SK-N-SH (cell line): ENCODE data around the gene RAET1E. TPM values are rescaled to one million over a fixed set of nuclear protein-coding genes. Genes with fewer than 3 reads are reported as not detected.
A peak's percentile ranks its signal among the peaks of the same experiment; 100 is the strongest.
"Not testable (repeated sequence)": the region's sequence is repeated elsewhere in the genome, so short reads cannot be mapped to it uniquely, and the experiment has no call there.

ENCODE experiments used
- CTCF ChIA-PET: fragments of 300-600, 350-600 bp; formaldehyde crosslinking; extraction: SDS; loops from one replicate; lab custom pipeline; 2021; lab: Yijun Ruan, JAX
- POLR2A ChIA-PET: fragments of 350-600 bp; sonication (Branson Sonifier 250); formaldehyde crosslinking; extraction: SDS; loops from one replicate; lab custom pipeline; 2020; ENCODE audit warnings: antibody characterized with exemption, inconsistent platforms; lab: Yijun Ruan, JAX
- DNase-seq: peaks from one replicate; pipeline ENCODE4 v3.0.0; 2012
- H2AFZ ChIP-seq: fragments of 200-600 bp; sonication (generic); 2 replicates; pipeline ENCODE4 v1.8.1; 2016; ENCODE audit warnings: antibody characterized with exemption, mild to moderate bottlenecking, low read depth
- H3F3A ChIP-seq: fragments of 200-600 bp; sonication (generic); replicated peaks from 2 replicates; pipeline ENCODE3; 2016; ENCODE audit warnings: antibody characterized with exemption, mild to moderate bottlenecking; ENCODE audit not compliant: insufficient read depth
- H3K27ac ChIP-seq, 2 experiments: fragments of 200-500 bp in 1 of 2; fragments of 200-600 bp in 1 of 2; sonication (Bioruptor generic) in 1 of 2; sonication (generic), shearing (Covaris generic) in 1 of 2; 2 replicates each; pipeline versions ENCODE4 v1.5.1 to v1.6.1; 2014 to 2016; ENCODE audit warnings: low read depth in 2 of 2, inconsistent platforms in 1 of 2, low read length in 1 of 2, mild to moderate bottlenecking in 1 of 2, mixed read lengths in 1 of 2
- H3K27me3 ChIP-seq: fragments of 200-600 bp; sonication (generic), shearing (Covaris generic); 2 replicates; pipeline ENCODE4 v1.6.1; 2016; ENCODE audit warnings: mixed run types; ENCODE audit not compliant: insufficient read depth
- H3K36me3 ChIP-seq, 2 experiments: fragments of 200-500 bp in 1 of 2; fragments of 200-600 bp in 1 of 2; sonication (Bioruptor generic) in 1 of 2; sonication (generic) in 1 of 2; replicated peaks in 1 of 2; 2 replicates each; pipeline versions ENCODE3 to v1.5.1; 2014 to 2016; ENCODE audit warnings: low read length in 1 of 2, mild to moderate bottlenecking in 1 of 2; ENCODE audit not compliant: insufficient read depth in 2 of 2, control insufficient read depth in 1 of 2
- H3K4me1 ChIP-seq, 2 experiments: fragments of 200-500 bp in 1 of 2; fragments of 200-600 bp in 1 of 2; sonication (Bioruptor generic) in 1 of 2; sonication (generic), shearing (Covaris generic) in 1 of 2; 2 replicates each; pipeline versions ENCODE4 v1.5.1 to v1.6.1; 2014 to 2016; ENCODE audit warnings: low read depth in 1 of 2, low read length in 1 of 2, mixed run types in 1 of 2; ENCODE audit not compliant: insufficient read depth in 2 of 2, control insufficient read depth in 1 of 2
- H3K4me2 ChIP-seq: fragments of 200-600 bp; sonication (generic), shearing (Covaris generic); 2 replicates; pipeline ENCODE4 v1.6.1; 2017; ENCODE audit warnings: mixed run types
- H3K4me3 ChIP-seq, 2 experiments: fragments of 200-500 bp in 1 of 2; fragments of 200-600 bp in 1 of 2; sonication (Bioruptor generic) in 1 of 2; sonication (generic), shearing (Covaris generic) in 1 of 2; 2 replicates each; pipeline versions ENCODE4 v1.5.1 to v1.8.1; 2014 to 2016; ENCODE audit warnings: low read depth in 2 of 2, inconsistent platforms in 1 of 2, low read length in 1 of 2, mild to moderate bottlenecking in 1 of 2, mixed read lengths in 1 of 2, moderate library complexity in 1 of 2
- H3K79me2 ChIP-seq: fragments of 200-600 bp; sonication (generic); 2 replicates; pipeline ENCODE4 v1.8.1; 2017; ENCODE audit warnings: mild to moderate bottlenecking; ENCODE audit not compliant: insufficient read depth
- H3K9ac ChIP-seq: fragments of 200-600 bp; sonication (generic); 2 replicates; pipeline ENCODE4 v1.6.1; 2017; ENCODE audit warnings: mixed run types
- H3K9me2 ChIP-seq: fragments of 200-600 bp; sonication (generic); 2 replicates; pipeline ENCODE4 v1.6.1; 2017; ENCODE audit warnings: mixed run types
- H3K9me3 ChIP-seq: fragments of 200-600 bp; sonication (generic); 2 replicates; pipeline ENCODE4 v1.6.1; 2017; ENCODE audit warnings: mixed run types, mild to moderate bottlenecking, moderate library complexity
- H4K20me1 ChIP-seq: fragments of 200-600 bp; sonication (generic); 2 replicates; pipeline ENCODE4 v1.6.1; 2017; ENCODE audit warnings: mild to moderate bottlenecking, mixed run types; ENCODE audit not compliant: insufficient read depth
- ELF1 ChIP-seq: IDR thresholded peaks from 2 replicates; pipeline ENCODE4 v1.4.0; 2012
- FOSL2 ChIP-seq: IDR thresholded peaks from 2 replicates; pipeline ENCODE4 v1.4.0; 2012; ENCODE audit warnings: low read depth, mild to moderate bottlenecking, moderate library complexity, borderline replicate concordance
- FOXJ3 ChIP-seq: sonication (generic); formaldehyde crosslinking; IDR thresholded peaks from 2 replicates; pipeline ENCODE4 v1.5.1; 2020; ENCODE audit warnings: mild to moderate bottlenecking, missing genetic modification reagents
- GABPA ChIP-seq: IDR thresholded peaks from 2 replicates; pipeline ENCODE4 v1.4.0; 2012; ENCODE audit warnings: low read depth, mild to moderate bottlenecking
- GATA2 ChIP-seq: sonication (generic); formaldehyde crosslinking; IDR thresholded peaks from 2 replicates; pipeline ENCODE4 v1.5.0; 2020; ENCODE audit warnings: mild to moderate bottlenecking, missing genetic modification reagents
- MAX ChIP-seq: IDR thresholded peaks from 2 replicates; pipeline ENCODE4 v1.4.0; 2012; ENCODE audit warnings: low read depth
- MEF2A ChIP-seq: IDR thresholded peaks from 2 replicates; pipeline ENCODE4 v1.4.0; 2012; ENCODE audit warnings: low read depth, borderline replicate concordance
- NRF1 ChIP-seq: IDR thresholded peaks from 2 replicates; pipeline ENCODE4 v1.6.1; 2012; ENCODE audit warnings: low read depth, mild to moderate bottlenecking, low read length
- RAD21 ChIP-seq: IDR thresholded peaks from 2 replicates; pipeline ENCODE4 v1.6.1; 2012; ENCODE audit warnings: mild to moderate bottlenecking, low read length
- SMC3 ChIP-seq: IDR thresholded peaks from 2 replicates; pipeline ENCODE4 v1.6.1; 2012; ENCODE audit warnings: low read depth, low read length, improper control_type of control experiment
- TAF1 ChIP-seq: IDR thresholded peaks from 2 replicates; pipeline ENCODE4 v1.6.1; 2012; ENCODE audit warnings: low read depth, mild to moderate bottlenecking, low read length, moderate library complexity, borderline replicate concordance
- TCF12 ChIP-seq: IDR thresholded peaks from 2 replicates; pipeline ENCODE4 v1.4.0; 2012
- TEAD4 ChIP-seq: IDR thresholded peaks from 2 replicates; pipeline ENCODE4 v1.4.0; 2012; ENCODE audit warnings: mild to moderate bottlenecking, borderline replicate concordance; ENCODE audit not compliant: insufficient read depth
- USF2 ChIP-seq: fragments of 150-350 bp; IDR thresholded peaks from 2 replicates; pipeline ENCODE4 v1.6.1; 2017; ENCODE audit warnings: antibody characterized with exemption, low read length, low read depth, borderline replicate concordance
- YY1 ChIP-seq: IDR thresholded peaks from 2 replicates; pipeline ENCODE4 v1.4.0; 2012; ENCODE audit warnings: low read depth, mild to moderate bottlenecking
- WGBS: methylation state at CpG from one replicate; pipeline ENCODE4 v1.1.6; 2017; ENCODE audit warnings: low lambda C conversion rate; 5-methylcytosine and 5-hydroxymethylcytosine counted together
- polyA plus RNA-seq, 3 experiments: library from polyadenylated mRNA; depleted of rRNA; stranded (reverse); fragments of >200 nt; gene quantifications; 2 replicates each; pipeline ENCODE4 v1.2.3, GENCODE V29; 2012

The RAET1E gene
- polyA plus RNA-seq, 1 of the 3 experiments (the other 2 are of a cell fraction): 0.15 TPM

DNA sequence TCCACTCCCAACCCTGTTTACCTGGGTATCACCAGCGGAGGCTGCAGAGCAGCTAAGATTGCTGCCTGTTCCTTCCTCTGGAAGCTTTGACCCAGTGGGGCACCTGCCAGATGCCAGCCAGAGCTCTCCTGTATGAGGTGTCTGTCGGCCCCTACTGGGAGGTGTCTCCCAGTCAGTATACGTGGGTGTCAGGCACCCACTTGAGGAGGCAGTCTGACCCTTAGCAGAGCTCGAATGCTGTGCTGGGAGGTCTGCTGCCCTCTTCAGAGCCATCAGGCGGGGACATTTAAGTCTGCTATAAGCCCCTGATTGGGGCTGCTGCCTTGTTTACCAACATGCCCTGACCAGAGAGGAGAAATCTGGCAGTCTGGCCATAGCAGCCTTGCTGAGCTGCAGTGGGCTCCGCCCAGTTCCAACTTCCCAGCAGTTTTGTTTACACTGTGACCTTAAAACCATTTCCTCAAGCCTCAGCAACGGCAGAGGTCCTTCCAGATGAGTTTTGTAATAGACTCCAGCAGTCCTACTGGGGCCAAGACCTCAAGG is 2.8 kb downstream of the RAET1E start:
- H3K4me1 ChIP-seq: peaks cover 5 to 21% of the 10 kb centered on the region in 2 experiments; a peak in 3 of 4 replicates
- no peaks in the 10 kb centered on the region for H4K20me1 ChIP-seq
- no peak for TF ChIP-seq TAF1
- no peak for TF ChIP-seq TEAD4
- no peak for TF ChIP-seq SMC3
- TF ChIP-seq ELF1: no peak
- no peak for TF ChIP-seq GABPA
- no peak for TF ChIP-seq FOSL2
- no peak for TF ChIP-seq RAD21
- no peak for TF ChIP-seq MEF2A
- TF ChIP-seq FOXJ3 (CRISPR knock-in tag): no peak
- TF ChIP-seq USF2: no peak
- no peak for TF ChIP-seq NRF1
- TF ChIP-seq GATA2 (CRISPR knock-in tag): no peak
- no peak for TF ChIP-seq MAX
- TF ChIP-seq TCF12: no peak
- no peak for TF ChIP-seq YY1
- H3K27ac ChIP-seq: peak overlapping the region in 1 of 2 experiments; percentile 84; a peak in 2 of 4 replicates
- H3K27me3 ChIP-seq: no peaks in the 10 kb centered on the region
- no peaks in the 10 kb centered on the region for H3K9me3 ChIP-seq
- 57% methylated on average over 2 of the region's 7 CpGs for WGBS
- no peak overlapping the region for H3K9ac ChIP-seq
- POLR2A ChIA-PET: no interaction called here
- peak overlapping the region; percentile 49 for H2AFZ ChIP-seq
- no peak overlapping the region for H3K4me3 ChIP-seq
- H3K36me3 ChIP-seq: no peaks in the 10 kb centered on the region
- H3F3A ChIP-seq: peaks cover 24% of the 10 kb centered on the region
- no peaks in the 10 kb centered on the region for H3K79me2 ChIP-seq
- CTCF ChIA-PET: no interaction called here
- no peaks in the 10 kb centered on the region for H3K9me2 ChIP-seq
- DNase-seq: no peak
- peak overlapping the region; percentile 73; the same call in 1 of the 2 replicates for H3K4me2 ChIP-seq

DNA sequence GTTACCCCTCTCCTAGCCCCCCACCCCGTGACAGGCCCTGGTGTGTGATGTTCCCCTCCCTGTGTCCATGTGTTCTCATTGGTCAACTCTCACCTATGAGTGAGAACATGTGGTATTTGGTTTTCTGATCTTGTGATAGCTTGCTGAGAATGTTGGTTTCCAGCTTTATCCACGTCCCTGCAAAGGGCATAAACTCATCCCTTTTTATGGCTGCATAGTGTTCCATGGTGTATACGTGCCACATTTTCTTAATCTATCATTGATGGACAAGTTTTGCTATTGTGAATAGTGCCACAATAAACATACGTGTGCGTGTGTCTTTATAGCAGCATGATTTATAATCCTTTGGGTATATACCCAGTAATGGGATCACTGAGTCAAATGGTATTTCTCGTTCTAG is 6.0 kb downstream of the RAET1E start:
- H3K4me2 ChIP-seq, H3K27ac ChIP-seq, H3K4me3 ChIP-seq, H2AFZ ChIP-seq, H3K36me3 ChIP-seq, CTCF ChIA-PET, H3K9ac ChIP-seq, H3K27me3 ChIP-seq, DNase-seq, H3K9me2 ChIP-seq, H3K79me2 ChIP-seq, POLR2A ChIA-PET, H4K20me1 ChIP-seq, H3K9me3 ChIP-seq: not testable (repeated sequence)
- peaks cover 11% of the 10 kb centered on the region for H3F3A ChIP-seq
- WGBS: 50% methylated on average over 6 of the region's 6 CpGs
- peaks cover 5 to 19% of the 10 kb centered on the region in 2 experiments; a peak in 3 of 4 replicates for H3K4me1 ChIP-seq
